ENCODE data around the gene CCDC63. TPM values are rescaled to one million over a fixed set of nuclear protein-coding genes. Genes with fewer than 3 reads are reported as not detected.
"Not testable (repeated sequence)": the region's sequence is repeated elsewhere in the genome, so short reads cannot be mapped to it uniquely, and the experiment has no call there.

Gene CCDC63
- total RNA-seq, 2 donors from 2014 or later: 0.95 to 3.1 TPM

DNA sequence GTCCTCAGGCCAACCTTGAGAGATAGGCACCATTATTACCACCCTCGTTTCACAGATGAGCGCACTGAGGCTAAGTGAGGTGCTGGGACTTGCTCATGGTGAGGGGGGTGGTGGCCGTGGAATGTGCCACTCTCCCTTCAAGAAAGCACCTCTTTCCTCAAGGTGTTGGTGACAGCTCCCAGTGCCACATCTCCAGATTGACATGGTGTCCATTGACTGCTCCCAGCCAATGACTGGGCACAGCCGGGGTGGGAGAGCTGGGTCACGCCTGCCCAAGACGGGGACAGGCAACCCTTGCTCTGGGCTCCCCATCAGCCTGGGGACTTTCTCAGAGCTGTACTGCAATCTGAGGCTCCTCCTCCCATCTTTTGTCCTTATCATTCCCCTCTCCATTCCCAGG, 94.6 kb downstream of the CCDC63 start:
- Mint-ChIP-seq H3K27me3 (ENCODE audit: insufficient read depth) (no peaks in the 10 kb centered on the region), H3K9me3 (peaks cover 17% of the 10 kb centered on the region), H3K36me3 (ENCODE audit: low read depth) (peaks cover 4% of the 10 kb centered on the region), H3K4me1 (peaks cover 15% of the 10 kb centered on the region), H3K4me3 (no peak overlapping the region), H3K27ac (no peak overlapping the region)
- WGBS, 2 experiments (ENCODE audit: insufficient coverage in 1 of 2, insufficient read length in 1 of 2): 94 to 100% methylated on average over 2 to 6 of the region's 6 CpGs
- peak; percentile 54 for DNase-seq
- Histone ChIP-seq H3K4me3 (ENCODE audit: low read length) (no peak overlapping the region), H3K4me1 (ENCODE audit: control insufficient read depth, insufficient read depth, low read length) (peaks cover 5% of the 10 kb centered on the region), H3K9me3 (ENCODE audit: control insufficient read depth, low read length) (peaks cover 18% of the 10 kb centered on the region), H3K36me3 (ENCODE audit: control insufficient read depth, insufficient read depth, low read length) (no peaks in the 10 kb centered on the region), H3K27ac (ENCODE audit: low read depth, low read length) (no peak overlapping the region), H3K9ac (ENCODE audit: extremely low read depth, low read length, poor library complexity, severe bottlenecking) (no peak overlapping the region), H3K27me3 (ENCODE audit: control insufficient read depth, insufficient read depth, low read length, poor library complexity, severe bottlenecking) (no peaks in the 10 kb centered on the region)
- TF ChIP-seq, protein P1, sequence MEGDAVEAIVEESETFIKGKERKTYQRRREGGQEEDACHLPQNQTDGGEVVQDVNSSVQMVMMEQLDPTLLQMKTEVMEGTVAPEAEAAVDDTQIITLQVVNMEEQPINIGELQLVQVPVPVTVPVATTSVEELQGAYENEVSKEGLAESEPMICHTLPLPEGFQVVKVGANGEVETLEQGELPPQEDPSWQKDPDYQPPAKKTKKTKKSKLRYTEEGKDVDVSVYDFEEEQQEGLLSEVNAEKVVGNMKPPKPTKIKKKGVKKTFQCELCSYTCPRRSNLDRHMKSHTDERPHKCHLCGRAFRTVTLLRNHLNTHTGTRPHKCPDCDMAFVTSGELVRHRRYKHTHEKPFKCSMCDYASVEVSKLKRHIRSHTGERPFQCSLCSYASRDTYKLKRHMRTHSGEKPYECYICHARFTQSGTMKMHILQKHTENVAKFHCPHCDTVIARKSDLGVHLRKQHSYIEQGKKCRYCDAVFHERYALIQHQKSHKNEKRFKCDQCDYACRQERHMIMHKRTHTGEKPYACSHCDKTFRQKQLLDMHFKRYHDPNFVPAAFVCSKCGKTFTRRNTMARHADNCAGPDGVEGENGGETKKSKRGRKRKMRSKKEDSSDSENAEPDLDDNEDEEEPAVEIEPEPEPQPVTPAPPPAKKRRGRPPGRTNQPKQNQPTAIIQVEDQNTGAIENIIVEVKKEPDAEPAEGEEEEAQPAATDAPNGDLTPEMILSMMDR (conservative IDR thresholded peaks at IDR 0.05): no peak

- H3K4me3 ChIP-seq (ENCODE audit: low read length): no peak overlapping the region
- no peak overlapping the region for H3K27ac ChIP-seq (ENCODE audit: low read depth, low read length)
- H3K27ac Mint-ChIP-seq: no peak overlapping the region
- H3K9me3 Mint-ChIP-seq: peaks cover 37% of the 10 kb centered on the region
- no peaks in the 10 kb centered on the region for H3K36me3 ChIP-seq (ENCODE audit: control insufficient read depth, insufficient read depth, low read length)
- TF ChIP-seq, protein P1 (conservative IDR thresholded peaks at IDR 0.05): no peak
- H3K9ac ChIP-seq (ENCODE audit: extremely low read depth, low read length, poor library complexity, severe bottlenecking): no peak overlapping the region
- WGBS, 2 experiments (ENCODE audit: insufficient coverage in 1 of 2, insufficient read length in 1 of 2): 88% methylated on average over 2 of the region's 2 CpGs; no CpG with 5 or more reads in 1 of the 2 experiments
- no peak overlapping the region for H3K4me3 Mint-ChIP-seq
- H3K27me3 ChIP-seq (ENCODE audit: control insufficient read depth, insufficient read depth, low read length, poor library complexity, severe bottlenecking): no peaks in the 10 kb centered on the region
- peak; percentile 30 for DNase-seq
- peaks cover 5% of the 10 kb centered on the region for H3K4me1 Mint-ChIP-seq
- peaks cover 11% of the 10 kb centered on the region for H3K36me3 Mint-ChIP-seq (ENCODE audit: low read depth)
- H3K4me1 ChIP-seq (ENCODE audit: control insufficient read depth, insufficient read depth, low read length): no peaks in the 10 kb centered on the region
- no peaks in the 10 kb centered on the region for H3K27me3 Mint-ChIP-seq (ENCODE audit: insufficient read depth)
- peaks cover 32% of the 10 kb centered on the region for H3K9me3 ChIP-seq (ENCODE audit: control insufficient read depth, low read length)
These were observed 96.6 kb downstream of the CCDC63 start for GRCh38 chr12:110943373-110943772.

GRCh38 chr12:110948041-110948440, 101.3 kb downstream of the CCDC63 start:
- Histone ChIP-seq H3K9me3 (ENCODE audit: control insufficient read depth, low read length) (peaks cover 41% of the 10 kb centered on the region), H3K4me3 (ENCODE audit: low read length) (no peak overlapping the region), H3K27ac (ENCODE audit: low read depth, low read length) (no peak overlapping the region), H3K27me3 (ENCODE audit: control insufficient read depth, insufficient read depth, low read length, poor library complexity, severe bottlenecking) (no peaks in the 10 kb centered on the region), H3K9ac (ENCODE audit: extremely low read depth, low read length, poor library complexity, severe bottlenecking) (no peak overlapping the region), H3K4me1 (ENCODE audit: control insufficient read depth, insufficient read depth, low read length) (no peaks in the 10 kb centered on the region), H3K36me3 (ENCODE audit: control insufficient read depth, insufficient read depth, low read length) (no peaks in the 10 kb centered on the region)
- DNase-seq: peak; percentile 16
- H3K36me3 Mint-ChIP-seq (ENCODE audit: low read depth): peaks cover 9% of the 10 kb centered on the region
- H3K27me3 Mint-ChIP-seq (ENCODE audit: insufficient read depth): no peaks in the 10 kb centered on the region
- WGBS, 2 experiments (ENCODE audit: insufficient coverage in 1 of 2, insufficient read length in 1 of 2): 79 to 94% methylated on average over 2 of the region's 2 CpGs
- peaks cover 65% of the 10 kb centered on the region for H3K9me3 Mint-ChIP-seq
- H3K4me1 Mint-ChIP-seq: no peaks in the 10 kb centered on the region
- H3K4me3 Mint-ChIP-seq: no peak overlapping the region
- TF ChIP-seq, protein P1 (conservative IDR thresholded peaks at IDR 0.05): no peak
- H3K27ac Mint-ChIP-seq: no peak overlapping the region

DNA sequence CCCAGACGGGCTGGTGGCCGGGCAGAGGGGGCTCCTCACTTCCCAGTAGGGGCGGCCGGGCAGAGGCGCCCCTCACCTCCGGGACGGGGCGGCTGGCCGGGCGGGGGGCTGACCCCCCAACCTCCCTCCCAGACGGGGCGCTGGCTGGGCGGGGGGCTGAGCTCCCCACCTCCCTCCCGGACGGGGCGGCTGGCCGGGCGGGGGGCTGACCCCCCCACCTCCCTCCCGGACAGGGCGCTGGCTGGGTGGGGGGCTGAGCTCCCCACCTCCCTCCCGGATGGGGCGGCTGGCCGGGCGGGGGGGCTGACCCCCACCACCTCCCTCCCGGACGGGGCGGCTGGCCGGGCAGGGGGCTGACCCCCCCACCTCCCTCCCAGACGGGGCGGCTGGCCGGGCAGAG, 103.7 kb downstream of the CCDC63 start:
- H3K9me3 Mint-ChIP-seq: peaks cover 59% of the 10 kb centered on the region
- H3K27ac Mint-ChIP-seq; H3K27me3 ChIP-seq (ENCODE audit: control insufficient read depth, insufficient read depth, low read length, poor library complexity, severe bottlenecking); H3K36me3 Mint-ChIP-seq (ENCODE audit: low read depth); H3K27ac ChIP-seq (ENCODE audit: low read depth, low read length); DNase-seq; H3K4me1 Mint-ChIP-seq; H3K36me3 ChIP-seq (ENCODE audit: control insufficient read depth, insufficient read depth, low read length); H3K4me3 ChIP-seq (ENCODE audit: low read length); H3K27me3 Mint-ChIP-seq (ENCODE audit: insufficient read depth); H3K9ac ChIP-seq (ENCODE audit: extremely low read depth, low read length, poor library complexity, severe bottlenecking); H3K4me1 ChIP-seq (ENCODE audit: control insufficient read depth, insufficient read depth, low read length); H3K4me3 Mint-ChIP-seq: not testable (repeated sequence)
- 92 to 95% methylated on average over 2 to 22 of the region's 31 CpGs for WGBS, 2 experiments (ENCODE audit: insufficient coverage in 1 of 2, insufficient read length in 1 of 2)
- H3K9me3 ChIP-seq (ENCODE audit: control insufficient read depth, low read length): peaks cover 32% of the 10 kb centered on the region

DNA sequence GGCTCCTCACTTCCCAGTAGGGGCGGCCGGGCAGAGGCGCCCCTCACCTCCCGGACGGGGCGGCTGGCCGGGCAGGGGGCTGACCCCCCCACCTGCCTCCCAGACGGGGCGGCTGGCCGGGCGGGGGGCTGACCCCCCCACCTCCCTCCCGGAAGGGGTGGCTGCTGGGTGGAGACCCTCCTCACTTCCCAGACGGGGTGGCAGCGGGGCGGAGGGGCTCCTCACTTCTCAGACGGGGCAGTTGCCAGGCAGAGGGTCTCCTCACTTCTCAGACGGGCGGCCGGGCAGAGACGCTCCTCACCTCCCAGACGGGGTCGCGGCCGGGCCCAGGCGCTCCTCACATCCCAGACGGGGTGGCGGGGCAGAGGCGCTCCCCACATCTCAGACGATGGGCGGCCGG, 104.1 kb downstream of the CCDC63 start:
- H3K36me3 ChIP-seq (ENCODE audit: control insufficient read depth, insufficient read depth, low read length); H3K4me1 ChIP-seq (ENCODE audit: control insufficient read depth, insufficient read depth, low read length); H3K27me3 ChIP-seq (ENCODE audit: control insufficient read depth, insufficient read depth, low read length, poor library complexity, severe bottlenecking); H3K4me3 Mint-ChIP-seq; H3K4me1 Mint-ChIP-seq; H3K27ac Mint-ChIP-seq; H3K9ac ChIP-seq (ENCODE audit: extremely low read depth, low read length, poor library complexity, severe bottlenecking); H3K36me3 Mint-ChIP-seq (ENCODE audit: low read depth); DNase-seq; H3K27me3 Mint-ChIP-seq (ENCODE audit: insufficient read depth); H3K27ac ChIP-seq (ENCODE audit: low read depth, low read length); H3K4me3 ChIP-seq (ENCODE audit: low read length): not testable (repeated sequence)
- WGBS, 2 experiments (ENCODE audit: insufficient coverage in 1 of 2, insufficient read length in 1 of 2): 93 to 100% methylated on average over 8 to 23 of the region's 31 CpGs
- peaks cover 55% of the 10 kb centered on the region for H3K9me3 Mint-ChIP-seq
- H3K9me3 ChIP-seq (ENCODE audit: control insufficient read depth, low read length): peaks cover 28% of the 10 kb centered on the region
